D721Med (cell line): ENCODE measurements around the gene LRMDA.

Experiments used
- DNase-seq: peaks from one replicate; pipeline ENCODE4 v3.0.0; 2011; ENCODE audit warnings: low spot score; ENCODE audit not compliant: insufficient read length
- FAIRE-seq: peaks from 2 replicates; lab custom pipeline; 2011; peaks lifted over from hg19 to GRCh38; lab: Jason Lieb, UNC
- CTCF ChIP-seq: IDR thresholded peaks from 2 replicates; pipeline ENCODE4 v1.5.1; 2012; ENCODE audit warnings: mild to moderate bottlenecking, control low read depth; ENCODE audit not compliant: insufficient read depth; ENCODE audit errors: missing control alignments

The LRMDA gene

GRCh38 chr10:75640803-75641202 is 209.4 kb downstream of the LRMDA start:
- TF ChIP-seq CTCF, result no peak
- no peak for DNase-seq
- FAIRE-seq, result no peak

DNA sequence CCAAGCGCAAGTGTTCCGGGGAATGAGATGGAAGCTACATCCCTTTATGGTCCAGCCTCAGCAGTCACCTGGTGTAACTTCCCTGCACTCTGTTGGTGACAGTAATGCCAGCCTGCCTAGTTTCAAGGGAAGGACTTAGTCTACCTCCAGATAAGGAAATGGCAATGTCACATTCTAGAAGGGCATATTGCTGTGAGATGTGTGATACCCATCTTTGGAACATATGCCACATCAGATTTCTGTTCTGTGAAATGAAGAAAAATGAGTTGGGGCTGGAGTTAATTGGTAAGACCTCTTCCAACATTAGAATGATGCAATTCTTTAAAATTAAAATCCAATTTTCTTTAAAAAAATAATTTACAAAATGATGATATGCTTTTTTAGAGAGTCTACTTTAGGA is 212.0 kb downstream of the LRMDA start:
- FAIRE-seq, result no peak
- no peak for DNase-seq
- no peak for TF ChIP-seq CTCF

DNA sequence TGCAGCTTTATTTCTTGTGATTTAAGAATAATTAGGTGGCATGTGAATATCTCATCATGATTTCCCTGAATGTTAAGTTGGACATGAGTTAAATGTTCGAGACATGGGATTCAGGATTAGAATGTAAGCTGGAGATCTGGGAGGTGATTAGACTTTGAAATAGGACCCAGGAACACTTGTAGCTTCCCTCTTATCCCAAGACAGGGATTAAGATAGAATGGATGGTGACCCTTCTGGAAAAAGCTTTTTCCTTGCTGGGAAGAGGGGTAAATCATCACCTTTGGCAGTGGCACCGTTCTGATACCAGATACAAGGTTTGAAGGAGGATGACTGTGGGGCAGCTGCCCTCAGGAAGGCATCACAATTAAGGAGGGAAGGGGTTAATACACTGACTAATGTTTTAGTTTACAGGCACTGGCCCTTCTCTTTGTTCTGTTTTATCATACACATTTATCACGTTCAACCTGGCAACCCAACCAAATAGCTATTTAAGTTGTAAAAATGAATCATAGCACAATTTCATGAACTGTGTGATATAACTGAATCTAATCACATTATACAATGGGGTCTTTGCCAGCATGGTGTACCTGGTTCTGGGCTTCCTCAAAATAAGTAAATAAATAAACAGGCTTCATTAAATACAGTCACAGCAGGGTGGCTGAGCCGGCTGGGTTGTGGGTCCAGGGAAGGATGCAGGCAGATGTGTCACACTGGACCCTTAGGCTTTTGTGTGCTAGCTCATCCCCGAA is 212.7 kb downstream of the LRMDA start:
- DNase-seq (no peak), FAIRE-seq (no peak)
- TF ChIP-seq CTCF, result no peak

GRCh38 chr10:75645704-75646103 is 214.3 kb downstream of the LRMDA start:
- no peak for DNase-seq
- no peak for FAIRE-seq
- TF ChIP-seq CTCF, result no peak

DNA sequence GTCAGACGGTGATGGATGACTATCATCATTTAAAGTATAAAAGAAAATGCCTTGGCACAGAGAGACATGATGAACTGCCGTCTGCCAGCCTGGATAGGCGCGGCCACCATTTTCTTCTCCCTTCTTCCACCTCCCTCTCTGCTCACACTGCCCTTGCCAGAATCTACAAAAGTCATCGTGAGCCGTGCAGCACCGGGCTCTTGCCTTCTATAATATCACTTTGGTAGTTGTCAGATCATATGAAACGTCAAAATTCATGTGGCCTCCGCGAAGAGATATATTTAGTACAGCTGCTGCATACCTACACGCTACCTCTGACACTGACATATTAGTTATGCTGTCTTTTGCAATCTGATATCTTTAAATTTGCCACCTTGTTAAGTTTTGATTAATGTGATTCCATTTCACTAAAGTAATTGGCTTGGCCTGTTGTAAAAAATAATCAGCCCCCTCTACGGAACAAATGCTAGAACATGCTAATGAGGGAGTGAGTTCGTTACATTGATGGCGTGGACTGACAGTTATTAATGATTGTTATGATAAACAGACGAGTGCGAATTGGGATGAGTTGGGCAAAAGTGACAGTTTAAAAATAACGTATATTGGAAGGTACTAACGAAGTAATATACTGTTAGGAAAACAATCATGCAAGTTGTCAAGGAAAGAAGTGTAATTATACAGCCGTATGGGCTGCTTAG is 214.9 kb downstream of the LRMDA start:
- no peak for TF ChIP-seq CTCF
- DNase-seq (no peak), FAIRE-seq (no peak)

GRCh38 chr10:75646916-75647315 is 215.5 kb downstream of the LRMDA start:
- DNase-seq (no peak), FAIRE-seq (no peak)
- no peak for TF ChIP-seq CTCF

GRCh38 chr10:75647675-75648074 is 216.3 kb downstream of the LRMDA start:
- TF ChIP-seq CTCF, result no peak
- FAIRE-seq (no peak), DNase-seq (no peak)
